Panc1 (cell line): ENCODE measurements around the gene MRPL16. TPM values are rescaled to one million over a fixed set of nuclear protein-coding genes. Genes with fewer than 3 reads are reported as not detected.

ENCODE experiments used
- ATAC-seq: fragments of 200-7000 bp; cut with Tn5 transposase; 2 replicates; pipeline ENCODE4 v1.9.1; 2020; ENCODE audit warnings: mild to moderate bottlenecking, moderate library complexity
- BruUV-seq: library from RNA; stranded (reverse); fragments of 400-500 nt; replicated peaks from 2 replicates; lab custom pipeline; 2021; lab: Mats Ljungman, UMichigan
- CTCF ChIA-PET: fragments of 300-600 bp; sonication (Branson Sonifier 250); formaldehyde crosslinking; loops from one replicate; lab custom pipeline; 2022; ENCODE audit warnings: antibody characterized with exemption; lab: Charles Lee
- POLR2A ChIA-PET: fragments of 300-600 bp; sonication (Branson Sonifier 250); formaldehyde crosslinking; loops from one replicate; lab custom pipeline; 2022; ENCODE audit warnings: antibody characterized with exemption; lab: Charles Lee
- DNase-seq: peaks from one replicate; pipeline ENCODE4 v3.0.0-alpha.2; 2010; ENCODE audit warnings: low read depth, low spot score
- H3K27ac ChIP-seq: 2 replicates; pipeline ENCODE4 v1.5.1; 2011; ENCODE audit warnings: mild to moderate bottlenecking, low read length, inconsistent platforms
- H3K27me3 ChIP-seq: fragments of 200-500 bp; sonication (Bioruptor generic); 2 replicates; pipeline ENCODE4 v1.6.0; 2014; ENCODE audit warnings: low read length, inconsistent platforms; ENCODE audit not compliant: control insufficient read depth, insufficient read depth
- H3K36me3 ChIP-seq: fragments of 200-500 bp; sonication (Bioruptor generic); 2 replicates; pipeline ENCODE4 v1.5.1; 2014; ENCODE audit warnings: inconsistent platforms, mild to moderate bottlenecking, low read length, moderate library complexity; ENCODE audit not compliant: control insufficient read depth, insufficient read depth
- H3K4me1 ChIP-seq: 2 replicates; pipeline ENCODE4 v1.5.1; 2011; ENCODE audit warnings: inconsistent platforms, mild to moderate bottlenecking, low read length, moderate library complexity; ENCODE audit not compliant: control insufficient read depth, insufficient read depth
- H3K4me3 ChIP-seq, 2 experiments: 2 replicates each; pipeline ENCODE4 v1.5.1; 2011 to 2012; ENCODE audit warnings: low read depth in 2 of 2, low read length in 2 of 2, mild to moderate bottlenecking in 2 of 2, inconsistent platforms in 1 of 2, moderate library complexity in 1 of 2
- H3K9me3 ChIP-seq: fragments of 200-500 bp; sonication (Bioruptor generic); 2 replicates; pipeline ENCODE4 v1.5.1; 2014; ENCODE audit warnings: low read depth, mild to moderate bottlenecking, inconsistent platforms, low read length, moderate library complexity; ENCODE audit not compliant: control insufficient read depth, insufficient read depth
- CTCF ChIP-seq: fragments of 450-650 bp; IDR thresholded peaks from 2 replicates; pipeline ENCODE4 v1.5.1; 2017; ENCODE audit warnings: mild to moderate bottlenecking
- POLR2AphosphoS5 ChIP-seq: IDR thresholded peaks from 2 replicates; pipeline ENCODE4 v1.6.1; 2012; ENCODE audit warnings: mild to moderate bottlenecking, low read depth, low read length, moderate library complexity
- REST ChIP-seq, 2 experiments: IDR thresholded peaks; 2 replicates each; pipeline ENCODE4 v1.6.1; 2011 to 2012; ENCODE audit warnings: low read depth in 2 of 2, control low read depth in 1 of 2, low read length in 1 of 2, mild to moderate bottlenecking in 1 of 2, moderate library complexity in 1 of 2; ENCODE audit not compliant: insufficient read depth in 1 of 2
- SIN3A ChIP-seq: IDR thresholded peaks from 2 replicates; pipeline ENCODE4 v1.6.1; 2012; ENCODE audit warnings: low read depth, mild to moderate bottlenecking, low read length, moderate library complexity, borderline replicate concordance; ENCODE audit not compliant: insufficient read depth
- TCF7L2 ChIP-seq: IDR thresholded peaks from 2 replicates; pipeline ENCODE4 v1.6.1; 2011; ENCODE audit warnings: mild to moderate bottlenecking, low read depth, low read length, inconsistent platforms
- in situ Hi-C: cut with HindIII; loops from 2 replicates; pipeline ENCODE4 v1.10.0; 2016; ENCODE audit warnings: low sequenced_read_pairs, low pct_unique_long_range_greater_than_20kb
- intact Hi-C: fragments of 100-400 bp; cut with micrococcal nuclease; formaldehyde crosslinking; loops from one replicate; pipeline ENCODE4 v1.10.0; 2022; ENCODE audit not compliant: unreplicated experiment
- total RNA-seq: library from RNA; stranded (reverse); gene quantifications from one replicate; pipeline ENCODE4 v1.2.1, GENCODE V29; 2021; ENCODE audit not compliant: unreplicated experiment

MRPL16 gene
- total RNA-seq, 1 experiment from 2014 or later, result 41.8 TPM

- no peaks in the 10 kb centered on the region for H3K36me3 ChIP-seq
- intact Hi-C loops, result no loop called here
- TF ChIP-seq TCF7L2 (no peak), CTCF (no peak), SIN3A (no peak), POLR2AphosphoS5 (no peak), REST (IDR thresholded peaks at IDR 0.05; ENCODE audit: insufficient read depth in 1 of 2, low read depth in 2 of 2, low read length in 1 of 2) (no peak)
- no peaks in the 10 kb centered on the region; the same call in 1 of the 2 replicates for H3K9me3 ChIP-seq
- ChIA-PET CTCF (no interaction called here), POLR2A (interaction anchor here (0.7 kb wide), 1 partner anchor 103 kb away, joined by 3 read pairs; no protein-coding TSS in a partner anchor)
- no TSS peak for BruUV-seq
- H3K27me3 ChIP-seq, result no peaks in the 10 kb centered on the region
- H3K4me1 ChIP-seq, result no peaks in the 10 kb centered on the region
- DNase-seq, result no peak
- in situ Hi-C loops, result no loop called here
- ATAC-seq, result no peak
- H3K4me3 ChIP-seq, result no peak overlapping the region
- no peak overlapping the region for H3K27ac ChIP-seq
Observed at GRCh38 chr11:59815754-59816153, 5.2 kb upstream of the MRPL16 start.

GRCh38 chr11:59814021-59814420 lies 3.4 kb upstream of the MRPL16 start:
- intact Hi-C loops, result no loop called here
- BruUV-seq, result no TSS peak
- POLR2A ChIA-PET, result interaction anchor here (0.6 kb wide), 1 partner anchor 58 kb away, joined by 11 read pairs; no protein-coding TSS in a partner anchor

More at GRCh38 chr11:59814021-59814420, 3.4 kb upstream of the MRPL16 start:
- no peaks in the 10 kb centered on the region for H3K27me3 ChIP-seq
- H3K27ac ChIP-seq, result no peak overlapping the region
- H3K4me3 ChIP-seq, result no peak overlapping the region
- TF ChIP-seq POLR2AphosphoS5, result no peak
- TF ChIP-seq SIN3A, result no peak
- no peak for TF ChIP-seq REST (IDR thresholded peaks at IDR 0.05; ENCODE audit: insufficient read depth in 1 of 2, low read depth in 2 of 2, low read length in 1 of 2)
- no peak for TF ChIP-seq TCF7L2
- no peak for TF ChIP-seq CTCF
- H3K4me1 ChIP-seq, result peaks cover 5% of the 10 kb centered on the region; the same call in 1 of the 2 replicates
- H3K36me3 ChIP-seq, result 0 out of 2 replicates have a peak, but pooled peaks cover under 1% of the 10 kb centered on the region
- DNase-seq (no peak), ATAC-seq (no peak)
- H3K9me3 ChIP-seq, result no peaks in the 10 kb centered on the region; the same call in 1 of the 2 replicates
- CTCF ChIA-PET, result no interaction called here
- in situ Hi-C loops, result no loop called here
